Left lung (tissue), 10 donors: ENCODE data around the gene ZNF541. TPM values are rescaled to one million over a fixed set of nuclear protein-coding genes. Genes with fewer than 3 reads are reported as not detected.

Source experiments
- ATAC-seq: fragments of 200-7000 bp; cut with Tn5 transposase; one replicate; pipeline ENCODE4 v1.9.1; 2020; ENCODE audit warnings: moderate library complexity
- DNase-seq, 4 donors: peaks; one replicate each; pipeline ENCODE4 v3.0.0-alpha.2; 2013 to 2020
- H3K27ac ChIP-seq, 2 donors: fragments of 200-600 bp; sonication (generic) in 1 of 2; one replicate each; pipeline versions ENCODE4 v1.5.0 to v1.8.0; 2020 to 2021
- H3K27me3 ChIP-seq, 2 donors: fragments of 200-600 bp; sonication (generic) in 1 of 2; one replicate each; pipeline versions ENCODE4 v1.5.0 to v1.8.0; 2020 to 2021
- H3K36me3 ChIP-seq, 2 donors: fragments of 200-600 bp; sonication (generic) in 1 of 2; one replicate each; pipeline versions ENCODE4 v1.5.0 to v1.8.0; 2020 to 2021
- H3K4me1 ChIP-seq, 2 donors: fragments of 200-600 bp; one replicate each; pipeline ENCODE4 v1.8.0; 2021
- H3K4me3 ChIP-seq, 2 donors: fragments of 200-600 bp; sonication (generic) in 1 of 2; one replicate each; pipeline versions ENCODE4 v1.5.0 to v1.8.0; 2020 to 2021; ENCODE audit warnings: mild to moderate bottlenecking in 1 of 2
- H3K9me3 ChIP-seq, 2 donors: fragments of 200-600 bp; sonication (generic) in 1 of 2; one replicate each; pipeline versions ENCODE4 v1.5.0 to v1.8.0; 2020 to 2021
- CTCF ChIP-seq, 2 donors: fragments of 200-600 bp; sonication (generic) in 1 of 2; IDR thresholded peaks; one replicate each; pipeline versions ENCODE4 v1.5.0 to v1.8.0; 2021; ENCODE audit warnings: antibody characterized with exemption in 2 of 2
- intact Hi-C, 2 donors: fragments of 100-400 bp; cut with DNase I; formaldehyde crosslinking; loops; one replicate each; pipeline versions ENCODE4 v1.11.2 to v1.14.2; 2022
- polyA plus RNA-seq, 6 donors: library from polyadenylated mRNA; unstranded; fragments of 120-200 nt; gene quantifications; one replicate each; pipeline ENCODE4 v1.2.1, GENCODE V29; 2013; ENCODE audit not compliant: insufficient read length in 6 of 6
- total RNA-seq, 2 donors: library from RNA; stranded (reverse); fragmentation: NEBNext Ultra II Directional; extraction: Animal tissue kit (Norgen Biotek cat#: 25700); gene quantifications; one replicate each; pipeline ENCODE4 v1.2.1, GENCODE V29; 2021
- donor health status: DM: no; HTN: yes; CAD: no.
- donor health status: DM: no; HTN: no; CAD: no.

The ZNF541 gene
- total and polyA plus RNA-seq, 8 donors = 0.09 to 0.50 (median 0.15) TPM

- peaks cover 0 to 11% of the 10 kb centered on the region in 2 donors for H3K9me3 ChIP-seq
- DNase-seq (no peak), ATAC-seq (peak; percentile 20)
- no peaks in the 10 kb centered on the region for H3K36me3 ChIP-seq
- intact Hi-C loops = no loop called here
- no peaks in the 10 kb centered on the region for H3K27me3 ChIP-seq
- no peak overlapping the region for H3K27ac ChIP-seq
- TF ChIP-seq CTCF (IDR thresholded peaks at IDR 0.05) = no peak
- H3K4me3 ChIP-seq = no peak overlapping the region
- H3K4me1 ChIP-seq = no peaks in the 10 kb centered on the region
Measured at GRCh38 chr19:47582320-47582909, 9.5 kb upstream of the ZNF541 start.

GRCh38 chr19:47581605-47582319 lies 8.8 kb upstream of the ZNF541 start:
- Histone ChIP-seq H3K27ac (no peak overlapping the region), H3K4me1 (no peaks in the 10 kb centered on the region), H3K4me3 (no peak overlapping the region), H3K9me3 (peaks cover 0 to 11% of the 10 kb centered on the region in 2 donors), H3K36me3 (no peaks in the 10 kb centered on the region), H3K27me3 (no peaks in the 10 kb centered on the region)
- intact Hi-C loops = no loop called here
- ATAC-seq (peak; percentile 94), DNase-seq (peak in 3 of 4 donors; percentile 36 to 83 (median 78))
- no peak for TF ChIP-seq CTCF (IDR thresholded peaks at IDR 0.05)

- Histone ChIP-seq H3K27me3 (no peaks in the 10 kb centered on the region), H3K27ac (no peak overlapping the region), H3K4me1 (no peaks in the 10 kb centered on the region), H3K4me3 (no peak overlapping the region), H3K36me3 (no peaks in the 10 kb centered on the region), H3K9me3 (peaks cover 0 to under 1% of the 10 kb centered on the region in 2 donors)
- DNase-seq = no peak
- no peak for ATAC-seq
- TF ChIP-seq CTCF (IDR thresholded peaks at IDR 0.05) = no peak
- intact Hi-C loops = no loop called here
Measured at GRCh38 chr19:47580397-47580796, 7.4 kb upstream of the ZNF541 start.

- H3K4me3 ChIP-seq = no peak overlapping the region
- TF ChIP-seq CTCF (IDR thresholded peaks at IDR 0.05) = no peak
Measured at GRCh38 chr19:47572635-47573034, 313 bp downstream of the ZNF541 start.

GRCh38 chr19:47569331-47569730 lies 3.6 kb downstream of the ZNF541 start:
- Histone ChIP-seq H3K27ac (no peak overlapping the region), H3K36me3 (no peaks in the 10 kb centered on the region), H3K4me1 (peaks cover 5 to 9% of the 10 kb centered on the region in 2 donors), H3K9me3 (no peaks in the 10 kb centered on the region), H3K27me3 (peaks cover 0 to 30% of the 10 kb centered on the region in 2 donors), H3K4me3 (no peak overlapping the region)
- intact Hi-C loops = no loop called here
- peak; percentile 60 for ATAC-seq
- no peak for TF ChIP-seq CTCF (IDR thresholded peaks at IDR 0.05)
- DNase-seq = no peak

More at GRCh38 chr19:47572635-47573034, 313 bp downstream of the ZNF541 start:
- intact Hi-C loops = no loop called here
- peaks cover 5 to 9% of the 10 kb centered on the region in 2 donors for H3K4me1 ChIP-seq
- no peak for ATAC-seq
- DNase-seq = no peak
- H3K9me3 ChIP-seq = no peaks in the 10 kb centered on the region
- H3K27ac ChIP-seq = no peak overlapping the region
- peaks cover 0 to 30% of the 10 kb centered on the region in 2 donors for H3K27me3 ChIP-seq
- no peaks in the 10 kb centered on the region for H3K36me3 ChIP-seq
